Activated gamma-delta T cell (primary cell): ENCODE results near the gene OTOG.

Experiments
- DNase-seq: peaks from one replicate; lab custom pipeline; 2025; lab: John Stamatoyannopoulos, UW

Gene OTOG

DNA sequence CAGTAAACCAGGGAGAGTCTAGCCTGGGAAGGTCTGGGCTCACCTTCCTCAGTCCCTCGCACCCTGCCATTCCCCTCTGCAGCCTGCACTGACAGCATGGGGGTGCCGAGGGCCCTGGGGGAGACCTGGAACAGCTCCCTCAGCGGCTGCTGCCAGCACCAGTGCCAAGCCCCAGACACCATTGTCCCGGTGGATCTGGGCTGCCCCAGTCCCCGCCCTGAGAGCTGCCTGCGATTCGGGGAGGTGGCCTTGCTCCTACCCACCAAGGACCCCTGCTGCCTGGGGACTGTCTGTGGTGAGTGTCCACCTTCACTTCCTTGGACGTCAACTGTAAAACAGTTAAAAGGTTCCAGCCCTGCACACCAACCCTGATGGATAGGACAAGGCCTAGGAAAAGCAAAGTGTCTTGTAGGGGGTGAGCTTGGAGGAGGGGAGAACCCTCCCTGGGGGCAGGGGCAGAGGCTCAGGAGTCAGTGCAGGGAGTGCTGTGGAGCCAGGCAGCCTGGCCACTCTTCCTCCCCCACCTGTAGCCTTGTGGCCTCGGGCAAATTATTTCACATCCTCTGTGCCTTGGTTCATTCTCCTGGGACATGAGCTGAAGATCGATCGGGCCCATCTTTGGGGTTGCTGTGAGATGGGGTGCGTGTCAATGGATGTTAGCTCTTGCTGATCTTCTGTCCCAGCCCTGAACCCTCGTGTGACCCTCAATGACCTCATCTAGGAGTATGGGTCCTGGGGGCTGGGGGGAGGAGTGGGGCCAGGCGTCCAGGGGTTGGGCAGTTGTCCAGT is 87.1 kb downstream of the OTOG start:
- DNase-seq, result no peak

DNA sequence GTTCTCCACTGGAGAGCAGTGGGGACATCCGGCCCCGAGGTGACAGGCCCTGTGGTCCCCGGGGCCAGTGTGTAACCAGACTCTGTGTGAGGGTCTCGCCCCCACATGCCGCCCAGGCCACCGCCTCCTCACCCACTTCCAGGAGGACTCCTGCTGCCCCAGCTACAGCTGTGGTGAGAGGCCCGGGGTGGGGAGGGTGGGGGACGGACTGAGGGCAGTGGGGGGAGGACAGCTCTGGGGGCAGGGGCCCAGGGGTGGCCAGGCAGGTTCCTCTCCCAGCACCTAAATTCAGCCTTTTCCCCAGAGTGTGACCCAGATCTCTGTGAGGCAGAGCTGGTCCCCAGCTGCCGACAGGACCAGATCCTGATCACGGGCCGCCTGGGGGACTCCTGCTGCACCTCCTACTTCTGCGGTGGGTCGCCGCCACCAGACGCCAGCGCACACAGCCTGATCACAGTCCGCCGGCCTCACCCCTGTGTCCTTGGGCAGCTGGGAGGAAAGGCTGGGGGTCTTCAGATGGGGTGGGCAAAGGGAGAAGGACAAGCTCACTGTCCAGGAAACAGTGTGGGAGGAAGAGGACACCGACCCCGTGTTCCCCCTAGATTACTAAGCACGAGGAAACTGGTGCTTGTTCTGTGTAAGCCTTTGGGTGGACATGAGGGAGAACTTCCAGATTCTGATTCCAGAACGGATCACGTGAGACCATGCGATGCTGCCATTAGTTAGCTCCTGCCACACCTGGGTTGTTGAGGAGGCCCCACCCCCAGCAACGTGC is 87.9 kb downstream of the OTOG start:
- DNase-seq, result no peak

DNA sequence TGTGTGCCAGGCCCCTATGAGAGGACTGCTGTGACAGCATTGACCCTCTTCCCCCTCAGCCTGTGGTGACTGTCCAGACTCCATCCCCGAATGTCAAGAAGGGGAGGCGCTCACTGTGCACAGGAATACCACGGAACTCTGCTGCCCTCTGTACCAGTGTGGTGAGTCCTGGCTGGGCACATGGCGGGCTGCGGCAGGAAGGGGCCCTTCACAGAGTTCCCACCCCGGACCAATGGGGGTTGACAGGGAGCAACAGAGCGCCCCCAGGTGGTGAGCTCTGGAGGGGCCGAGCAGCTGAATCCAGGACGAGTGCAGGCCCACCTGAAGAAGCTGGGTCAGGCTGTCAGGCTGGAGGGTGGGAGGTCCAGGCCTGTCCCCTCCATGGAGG is 88.5 kb downstream of the OTOG start:
- no peak for DNase-seq

DNA sequence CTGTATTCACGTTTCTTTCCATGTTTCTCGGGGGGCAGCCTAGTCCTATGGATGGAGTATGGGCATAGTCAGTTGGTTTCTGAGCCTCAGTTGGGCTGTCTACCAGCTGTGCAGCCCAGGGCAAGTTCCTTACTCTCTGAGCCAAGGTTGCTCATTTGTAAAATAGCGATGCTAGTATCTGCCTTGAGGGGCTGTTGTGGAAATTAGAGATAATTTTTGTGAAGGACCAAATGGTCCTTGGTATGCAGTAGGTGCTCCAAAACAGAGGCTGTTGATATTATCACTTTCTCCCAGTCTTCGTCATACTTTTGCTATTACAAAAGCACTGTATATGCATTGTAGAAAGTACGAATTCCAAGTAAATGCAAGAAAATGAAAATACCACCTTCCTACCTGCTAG is 89.7 kb downstream of the OTOG start:
- DNase-seq, result no peak

DNA sequence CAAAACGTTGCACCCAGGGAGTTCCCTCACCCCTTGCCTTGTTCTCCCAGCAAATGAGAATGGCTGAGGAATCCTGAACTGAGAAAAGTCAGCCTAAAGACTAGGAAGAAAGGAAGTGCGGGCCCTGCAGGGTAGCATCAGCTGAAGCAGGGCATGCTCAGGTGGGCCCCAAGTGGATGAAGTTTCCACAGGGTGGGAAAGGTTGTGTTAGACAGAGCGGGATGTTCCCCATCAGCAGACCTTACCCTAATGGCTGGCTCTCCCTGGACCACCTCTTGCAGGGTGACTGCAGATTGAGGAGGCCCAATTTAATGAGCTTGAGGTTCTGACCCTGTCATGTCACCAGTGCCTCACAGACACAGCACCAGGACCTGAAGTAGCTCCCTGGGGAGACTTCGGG is 90.8 kb downstream of the OTOG start:
- DNase-seq, result no peak

DNA sequence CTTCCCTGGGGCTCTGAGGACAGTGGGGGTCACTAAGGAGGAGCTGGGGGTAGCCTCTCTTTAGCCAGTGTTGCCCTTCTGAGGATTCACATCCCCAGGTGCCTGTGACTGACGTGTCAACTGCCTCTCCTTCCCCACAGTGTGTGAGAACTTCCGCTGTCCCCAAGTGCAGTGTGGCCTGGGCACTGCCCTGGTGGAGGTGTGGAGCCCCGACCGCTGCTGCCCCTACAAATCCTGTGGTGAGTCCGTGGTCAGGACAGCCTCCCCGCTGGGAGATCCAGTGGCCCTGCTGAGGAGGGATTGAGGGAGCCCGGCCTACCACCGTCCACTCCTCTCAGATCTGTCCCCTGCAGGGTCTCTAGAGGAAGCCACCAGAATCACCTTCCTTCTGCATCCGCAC is 91.3 kb downstream of the OTOG start:
- DNase-seq, result no peak

DNA sequence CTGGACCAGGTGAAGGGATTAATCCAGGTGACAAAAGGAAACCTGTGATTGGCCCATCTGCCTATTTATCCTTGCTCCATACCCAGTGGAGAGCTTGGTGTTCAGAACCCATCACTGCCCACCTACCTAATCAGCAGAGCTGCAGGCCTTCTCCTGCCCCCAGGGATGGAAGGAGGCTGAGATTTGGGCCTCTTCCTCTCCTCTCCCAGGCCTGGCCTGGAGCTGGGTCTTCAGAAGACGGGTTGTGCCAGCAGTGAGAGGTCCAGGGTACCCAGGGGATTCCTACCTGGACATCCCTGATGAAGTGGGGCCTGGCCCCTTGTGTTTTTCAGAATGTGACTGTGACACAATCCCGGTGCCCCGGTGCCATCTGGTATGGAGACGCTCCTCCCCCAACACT is 92.0 kb downstream of the OTOG start:
- DNase-seq, result no peak

DNA sequence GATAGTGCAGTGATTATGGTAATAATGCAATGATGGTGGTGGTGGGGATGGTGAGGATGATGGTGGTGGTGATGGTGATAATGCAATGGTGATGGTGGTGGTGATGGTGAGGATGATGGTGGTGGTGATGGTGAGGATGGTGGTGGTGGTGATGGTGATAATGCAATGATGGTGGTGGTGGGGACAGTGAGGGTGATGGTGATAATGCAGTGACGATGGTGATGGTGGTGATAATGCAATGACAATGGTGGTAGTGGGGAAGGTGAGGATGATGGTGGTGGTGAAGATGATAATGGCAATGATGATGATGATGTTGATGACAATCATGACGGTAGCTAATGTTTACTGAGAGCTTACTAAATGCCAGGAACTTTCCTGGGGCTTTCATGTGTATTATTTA is 92.7 kb downstream of the OTOG start:
- no peak for DNase-seq

DNA sequence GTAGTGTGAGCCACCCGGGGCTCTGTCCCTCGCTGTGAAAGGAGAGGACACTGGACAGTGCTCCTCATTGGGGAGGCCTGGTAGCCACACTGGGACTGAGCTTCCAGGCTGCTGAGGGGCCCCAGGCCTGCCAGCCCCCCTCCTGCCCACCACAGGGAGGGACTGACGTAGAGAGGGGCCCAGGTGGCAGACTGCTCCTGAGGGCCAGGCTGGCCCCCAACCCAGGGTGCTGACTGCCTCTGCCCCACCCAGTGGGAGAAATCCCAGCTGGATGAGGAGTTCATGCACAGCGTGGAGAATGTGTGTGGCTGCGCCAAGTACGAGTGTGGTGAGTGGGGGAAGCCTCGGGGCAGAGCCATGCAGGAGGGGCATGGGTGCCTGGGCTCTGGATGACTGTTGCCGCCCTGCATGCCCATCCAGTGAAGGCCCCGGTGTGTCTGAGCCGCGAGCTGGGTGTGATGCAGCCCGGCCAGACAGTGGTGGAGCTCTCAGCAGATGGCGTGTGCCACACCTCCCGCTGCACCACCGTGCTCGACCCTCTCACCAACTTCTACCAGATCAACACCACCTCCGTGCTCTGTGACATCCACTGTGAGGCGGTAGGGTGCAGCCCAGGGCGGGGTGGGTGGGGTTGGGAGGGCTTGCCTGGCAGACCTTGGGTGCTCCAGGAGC is 93.6 kb downstream of the OTOG start:
- no peak for DNase-seq

DNA sequence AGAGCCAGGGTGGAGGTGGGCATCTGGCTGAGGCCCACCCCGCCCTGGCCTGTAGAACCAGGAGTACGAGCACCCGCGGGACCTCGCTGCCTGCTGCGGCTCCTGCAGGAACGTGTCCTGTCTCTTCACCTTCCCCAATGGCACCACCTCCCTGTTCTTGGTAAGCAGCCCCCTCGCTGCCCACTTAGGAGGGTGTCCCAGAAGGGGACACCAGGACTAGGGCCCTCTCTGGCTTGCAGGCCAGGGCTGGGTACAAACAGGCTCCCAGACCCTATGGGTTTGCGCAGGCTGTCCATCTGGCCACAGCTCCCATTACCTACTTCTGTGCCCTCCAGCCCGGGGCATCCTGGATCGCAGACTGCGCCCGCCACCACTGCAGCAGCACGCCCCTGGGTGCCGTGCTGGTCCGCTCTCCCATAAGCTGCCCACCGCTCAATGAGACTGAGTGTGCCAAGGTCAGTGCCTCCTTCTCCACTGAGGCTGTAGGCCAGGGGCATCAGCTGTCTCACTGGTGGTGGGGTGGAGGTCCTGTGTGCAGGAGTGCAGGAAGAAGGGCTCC is 94.8 kb downstream of the OTOG start:
- no peak for DNase-seq

DNA sequence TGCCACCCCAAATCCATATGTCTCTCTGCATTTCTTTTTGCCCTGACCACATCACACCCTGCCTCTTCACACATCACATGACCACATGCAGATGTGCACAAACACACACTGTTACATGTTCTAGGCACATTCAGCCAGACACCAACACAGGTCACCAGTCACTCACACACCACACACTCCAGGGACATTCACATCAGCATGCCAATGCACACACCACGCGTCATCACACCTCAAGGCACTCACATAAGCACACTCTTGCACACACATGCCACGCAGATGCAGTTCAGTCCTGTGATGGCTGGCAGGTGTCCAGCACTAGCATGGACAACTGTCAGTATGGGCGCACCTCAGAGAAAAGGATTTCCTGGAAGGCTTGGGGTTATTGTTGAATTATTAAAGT is 95.3 kb downstream of the OTOG start:
- no peak for DNase-seq

DNA sequence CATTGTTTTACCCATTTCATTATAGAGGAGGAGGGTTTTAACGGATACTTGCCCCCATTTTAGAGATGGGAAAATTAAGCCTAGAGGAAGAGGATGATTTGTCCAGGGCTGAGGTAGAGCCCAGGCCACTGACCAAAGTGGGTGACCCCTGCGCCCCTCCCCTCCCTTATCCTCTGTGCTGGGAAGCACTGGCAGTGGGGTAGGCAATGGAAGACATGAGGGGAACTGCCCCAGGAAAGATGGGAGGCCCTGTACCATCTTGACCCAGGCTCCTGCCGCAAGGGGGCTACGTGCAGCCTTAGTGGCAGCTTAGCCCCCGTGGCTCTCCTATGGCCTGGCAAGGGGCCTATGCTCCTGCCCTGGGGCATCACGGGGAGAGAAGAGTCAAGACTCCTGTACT is 95.9 kb downstream of the OTOG start:
- no peak for DNase-seq

DNA sequence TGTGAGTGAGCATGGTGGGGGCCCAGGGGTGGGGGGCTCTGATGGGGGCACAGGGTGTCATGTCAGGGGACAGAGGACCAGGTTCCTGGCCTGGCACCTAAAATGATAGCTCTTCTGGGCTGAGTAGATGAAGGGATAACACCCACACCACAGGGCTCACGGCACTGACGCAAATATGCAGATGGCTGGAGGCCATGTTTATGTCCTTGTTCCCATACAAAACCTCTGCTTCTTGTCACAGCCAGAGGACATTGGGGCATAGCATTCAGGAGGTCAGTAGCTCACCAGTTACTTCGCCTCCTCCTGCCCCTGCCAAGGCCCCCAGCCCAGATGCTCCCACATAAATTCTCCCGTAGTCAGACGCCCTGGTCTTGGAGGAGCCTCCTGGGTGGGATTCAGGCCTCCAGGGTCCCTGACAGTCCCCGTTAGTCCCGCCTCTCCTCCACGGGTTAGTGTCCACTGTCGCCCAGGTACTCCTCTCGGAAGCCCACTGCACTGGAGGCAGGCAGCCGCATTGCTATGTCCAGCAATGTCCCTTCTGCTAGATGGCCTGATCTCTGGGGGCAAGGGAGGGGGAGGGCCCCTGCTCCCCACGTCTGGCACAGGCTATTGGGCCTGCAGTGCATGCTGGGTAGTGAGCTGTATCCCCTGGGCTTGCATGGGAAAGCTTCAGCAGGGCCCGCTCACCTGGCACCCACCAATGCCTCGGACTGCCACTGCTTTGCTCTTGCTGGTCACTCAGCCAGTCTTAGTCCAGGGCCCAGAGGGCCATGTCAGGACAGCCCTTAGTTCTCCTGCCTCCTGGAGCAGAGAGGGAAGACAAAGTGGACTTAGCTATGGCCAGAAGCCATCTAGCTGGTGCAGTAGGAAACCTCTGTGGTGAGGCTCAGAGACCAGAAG is 96.7 kb downstream of the OTOG start:
- DNase-seq, result no peak

DNA sequence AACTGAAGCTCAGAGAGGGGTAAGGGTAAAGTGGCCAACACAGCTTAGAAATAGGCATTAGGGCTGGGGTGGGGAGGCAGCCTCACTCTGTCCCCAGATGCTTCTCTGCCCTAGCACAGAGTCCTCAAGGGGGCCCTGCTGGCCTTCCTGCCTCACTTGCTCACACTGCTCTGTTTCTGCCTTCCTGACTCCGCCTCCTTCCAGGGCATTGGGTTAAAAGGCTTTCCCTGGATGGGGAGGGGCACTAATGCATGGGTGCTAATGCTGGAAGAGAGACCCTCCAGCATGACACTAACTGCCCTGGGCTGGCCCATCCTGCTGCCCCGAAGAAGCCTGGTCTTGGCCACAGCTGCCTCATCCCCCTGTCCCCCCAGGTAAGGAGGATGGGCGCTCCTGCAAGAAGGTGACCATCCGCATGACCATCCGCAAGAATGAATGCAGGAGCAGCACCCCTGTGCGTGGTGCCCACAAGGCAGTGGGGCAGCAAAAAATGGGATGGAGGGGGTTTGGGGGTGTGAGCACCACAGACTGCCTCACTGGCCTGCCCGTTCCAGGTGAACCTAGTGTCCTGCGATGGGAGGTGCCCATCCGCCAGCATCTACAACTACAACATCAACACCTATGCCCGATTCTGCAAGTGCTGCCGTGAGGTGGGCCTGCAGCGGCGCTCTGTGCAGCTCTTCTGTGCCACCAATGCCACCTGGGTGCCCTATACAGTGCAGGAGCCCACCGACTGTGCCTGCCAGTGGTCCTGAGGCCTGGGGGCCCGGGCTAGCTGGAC is 98.3 kb downstream of the OTOG start:
- no peak for DNase-seq

DNA sequence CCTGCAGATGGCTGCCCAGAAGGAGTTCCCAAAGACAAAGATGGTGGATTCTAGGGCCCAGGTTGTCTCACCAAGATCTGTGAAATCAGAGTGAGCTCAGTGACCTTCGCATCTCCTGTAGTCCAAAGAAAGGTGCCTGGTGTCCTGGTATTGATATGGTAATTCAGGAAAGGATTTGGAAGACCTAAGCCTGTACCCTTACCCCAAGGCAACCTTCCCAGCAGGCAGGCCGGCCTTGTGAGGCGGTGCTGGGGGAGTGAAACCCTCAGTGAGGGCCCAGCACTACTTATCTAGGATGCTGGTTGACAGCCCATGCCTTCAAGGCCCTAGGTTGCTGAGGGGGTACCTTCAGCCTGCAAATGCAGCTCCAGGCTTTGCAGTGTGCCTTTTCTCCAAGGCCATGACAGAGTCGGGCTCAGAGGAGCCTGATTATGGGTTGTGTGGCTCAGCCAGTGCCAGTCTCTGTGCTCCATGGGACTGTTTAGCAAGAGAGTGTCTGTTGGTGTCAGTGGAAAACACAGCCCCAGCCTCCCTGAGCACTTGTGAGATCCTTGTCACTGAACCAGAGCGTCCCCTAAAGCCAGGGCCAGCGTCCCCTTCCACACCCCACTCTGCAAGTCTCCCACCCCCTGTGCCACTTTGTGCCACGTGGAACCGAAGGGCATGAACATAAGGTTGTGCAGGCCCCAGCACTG is 99.5 kb downstream of the OTOG start:
- no peak for DNase-seq

DNA sequence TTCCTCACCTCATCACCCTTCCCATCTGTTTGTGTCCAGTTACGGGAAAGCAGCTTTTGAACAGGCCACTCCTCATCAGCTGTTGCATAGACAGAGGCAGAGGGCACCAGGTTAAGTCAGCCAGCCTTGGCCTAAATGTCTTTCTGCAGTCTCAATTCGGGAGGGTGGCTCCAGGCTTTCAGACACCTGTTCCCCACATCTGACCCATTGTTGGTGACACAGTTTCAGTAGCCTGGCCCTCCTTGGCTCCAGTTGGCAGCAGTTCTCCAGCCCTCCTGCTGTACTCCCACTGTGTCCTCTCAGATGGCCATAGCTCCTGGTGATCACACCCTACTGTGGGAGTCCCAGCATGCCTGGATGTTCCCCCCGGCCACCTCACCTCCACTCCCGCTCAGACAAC is 101.5 kb downstream of the OTOG start:
- DNase-seq, result no peak

DNA sequence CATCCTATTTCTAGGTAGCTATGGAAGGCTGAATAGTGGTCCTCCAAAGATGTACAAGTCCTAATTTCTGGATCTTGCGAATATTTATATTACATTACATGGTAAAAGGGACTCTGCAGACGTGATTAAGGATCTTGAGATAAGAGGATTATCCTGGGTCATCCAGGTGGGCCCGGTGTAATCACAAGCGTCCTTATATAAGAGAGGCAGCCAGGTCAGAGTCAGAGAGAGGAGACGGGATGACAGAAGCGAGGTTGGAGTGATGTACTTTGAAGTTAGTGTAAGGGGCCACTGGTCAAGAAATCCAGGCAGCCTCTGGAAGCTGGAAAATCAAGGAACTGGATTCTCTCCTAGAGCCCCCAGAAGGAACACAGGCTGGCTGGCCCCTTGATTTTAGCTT is 102.2 kb downstream of the OTOG start:
- no peak for DNase-seq

DNA sequence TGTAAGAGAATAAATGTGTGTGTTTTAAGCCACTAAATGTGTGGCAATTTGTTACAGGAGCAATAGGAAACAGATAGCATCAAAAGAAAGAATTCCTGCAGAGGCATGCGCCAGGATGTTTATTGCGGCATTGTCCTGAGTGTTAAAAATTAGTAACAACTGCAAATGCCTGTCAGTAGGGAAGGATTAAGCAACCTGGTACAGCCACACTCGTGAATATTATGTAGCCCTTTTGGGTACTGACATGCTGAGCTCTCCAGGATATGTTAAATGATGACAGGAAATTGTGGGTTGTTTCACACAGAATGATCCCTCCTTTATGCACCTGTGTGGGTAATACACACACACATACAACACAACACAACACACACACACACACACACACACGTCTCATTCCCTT is 102.6 kb downstream of the OTOG start:
- no peak for DNase-seq

DNA sequence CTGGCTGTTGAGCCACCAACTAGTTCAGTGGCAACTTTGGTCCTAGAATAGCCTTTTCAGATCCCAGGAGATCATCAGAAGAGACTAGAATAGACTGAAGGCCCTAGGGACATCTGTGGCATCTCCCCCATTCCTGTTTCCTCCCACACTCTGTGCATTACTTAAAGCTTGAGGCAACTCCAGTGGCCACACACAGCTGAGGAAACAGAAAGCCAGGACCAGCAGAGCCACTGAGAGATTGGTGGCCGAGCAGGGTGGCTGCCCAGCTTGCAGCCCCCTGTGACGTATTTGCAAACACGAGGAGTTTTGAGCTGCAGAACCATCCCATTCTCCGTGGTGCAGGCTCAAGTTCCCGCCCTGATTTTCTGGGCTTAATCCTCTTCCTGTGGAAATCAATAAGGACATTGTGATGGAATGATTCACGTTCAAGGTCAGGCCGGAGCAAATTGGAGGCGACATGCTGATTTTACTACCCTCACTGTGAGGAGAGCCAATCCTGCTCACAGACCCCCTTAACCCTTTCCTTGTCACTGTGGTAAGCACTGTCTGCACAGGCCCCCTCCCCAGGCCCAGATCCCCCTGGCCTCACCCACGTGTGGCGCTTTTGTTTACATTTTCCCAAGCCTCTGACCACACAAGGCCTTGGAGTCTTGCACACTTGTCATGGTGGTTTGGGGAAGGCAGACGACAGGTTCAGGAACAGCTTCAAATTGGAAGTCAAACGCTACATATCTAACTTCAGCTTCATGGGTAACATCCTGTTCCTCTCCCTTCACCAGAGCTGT is 103.3 kb downstream of the OTOG start:
- DNase-seq, result no peak
